Calu3 (cell line): Measurements from ENCODE around the gene BIRC2. TPM values are rescaled to one million over a fixed set of nuclear protein-coding genes. Genes with fewer than 3 reads are reported as not detected.
"Not testable (repeated sequence)": the region's sequence is repeated elsewhere in the genome, so short reads cannot be mapped to it uniquely, and the experiment has no call there.

Source experiments
- BruUV-seq: library from RNA; stranded (reverse); fragments of 400-500 nt; replicated peaks from 2 replicates; lab custom pipeline; 2021; lab: Mats Ljungman, UMichigan
- CTCF ChIA-PET: fragments of 300-600 bp; sonication (Branson Sonifier 250); formaldehyde crosslinking; loops from one replicate; lab custom pipeline; 2022; ENCODE audit warnings: antibody characterized with exemption; lab: Charles Lee
- DNase-seq: peaks from one replicate; pipeline ENCODE4 v3.0.0; 2022
- H3K27ac Mint-ChIP-seq: one replicate; pipeline ENCODE4 v1.8.0; 2022; ENCODE audit warnings: mixed read lengths; ENCODE audit not compliant: unreplicated experiment
- H3K27me3 Mint-ChIP-seq: one replicate; pipeline ENCODE4 v1.8.0; 2022; ENCODE audit warnings: mixed read lengths; ENCODE audit not compliant: unreplicated experiment
- H3K36me3 Mint-ChIP-seq: one replicate; pipeline ENCODE4 v1.8.0; 2022; ENCODE audit warnings: mild to moderate bottlenecking, moderate library complexity, mixed read lengths; ENCODE audit not compliant: insufficient read depth, unreplicated experiment
- H3K4me1 Mint-ChIP-seq: one replicate; pipeline ENCODE4 v1.8.0; 2022; ENCODE audit warnings: mild to moderate bottlenecking, low read depth, mixed read lengths; ENCODE audit not compliant: unreplicated experiment
- H3K4me3 Mint-ChIP-seq: one replicate; pipeline ENCODE4 v1.8.0; 2022; ENCODE audit warnings: mild to moderate bottlenecking, low read depth, moderate library complexity, mixed read lengths; ENCODE audit not compliant: unreplicated experiment
- H3K9me3 Mint-ChIP-seq: one replicate; pipeline ENCODE4 v1.8.0; 2022; ENCODE audit warnings: low read depth, mixed read lengths; ENCODE audit not compliant: unreplicated experiment
- CTCF ChIP-seq: fragments of 200-600 bp; IDR thresholded peaks from one replicate; pipeline ENCODE4 v1.8.0; 2022; ENCODE audit warnings: antibody characterized with exemption; ENCODE audit not compliant: unreplicated experiment
- intact Hi-C: fragments of 100-400 bp; cut with micrococcal nuclease; formaldehyde crosslinking; loops from one replicate; pipeline ENCODE4 v1.10.0; 2022; ENCODE audit not compliant: unreplicated experiment
- total RNA-seq: library from RNA; stranded (reverse); gene quantifications from 2 replicates; pipeline ENCODE4 v1.2.3, GENCODE V29; 2022

BIRC2 gene
- total RNA-seq, 1 experiment from 2014 or later = 32.6 TPM

GRCh38 chr11:102364991-102365390 is 18.0 kb downstream of the BIRC2 start:
- DNase-seq = no peak
- H3K9me3 Mint-ChIP-seq = no peaks in the 10 kb centered on the region
- BruUV-seq = no TSS peak
- CTCF ChIA-PET = no interaction called here
- intact Hi-C loops = no loop called here
- no peaks in the 10 kb centered on the region for H3K27me3 Mint-ChIP-seq
- H3K27ac Mint-ChIP-seq = peak overlapping the region; percentile 34
- H3K36me3 Mint-ChIP-seq = peaks cover 41% of the 10 kb centered on the region
- TF ChIP-seq CTCF = no peak
- peaks cover 12% of the 10 kb centered on the region for H3K4me1 Mint-ChIP-seq
- H3K4me3 Mint-ChIP-seq = no peak overlapping the region

DNA sequence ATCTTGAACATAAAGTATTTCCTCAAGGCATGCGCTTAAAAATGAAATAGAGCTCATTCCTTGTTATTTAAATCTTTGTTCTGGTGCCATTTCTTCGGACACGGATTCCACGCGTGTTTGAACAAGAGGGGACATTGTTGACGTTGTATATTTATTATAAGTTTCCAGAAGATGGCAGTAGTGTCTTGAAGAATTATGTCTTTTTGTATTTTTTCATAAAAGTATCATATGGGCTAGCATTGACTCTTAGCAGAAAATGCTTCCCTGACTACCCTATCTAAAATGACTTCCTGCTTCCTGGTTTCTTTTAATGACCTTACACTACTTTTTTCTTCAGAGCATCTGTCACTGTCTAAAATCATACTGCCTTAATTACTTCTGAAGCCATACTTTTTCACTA is 20.4 kb downstream of the BIRC2 start:
- TF ChIP-seq CTCF = peak; percentile 33
- no peaks in the 10 kb centered on the region for H3K9me3 Mint-ChIP-seq
- no TSS peak for BruUV-seq
- peaks cover 12% of the 10 kb centered on the region for H3K4me1 Mint-ChIP-seq
- CTCF ChIA-PET = interaction anchor here (0.8 to 1.0 kb wide), 2 partner anchors 245 to 246 kb away, joined by 3 read pairs; no protein-coding TSS in a partner anchor
- intact Hi-C loops = no loop called here
- no peaks in the 10 kb centered on the region for H3K27me3 Mint-ChIP-seq
- no peak overlapping the region for H3K4me3 Mint-ChIP-seq
- H3K27ac Mint-ChIP-seq = no peak overlapping the region
- peaks cover 21% of the 10 kb centered on the region for H3K36me3 Mint-ChIP-seq
- DNase-seq = no peak

GRCh38 chr11:102368472-102368871 is 21.5 kb downstream of the BIRC2 start:
- H3K4me1 Mint-ChIP-seq = peaks cover 12% of the 10 kb centered on the region

GRCh38 chr11:102374633-102375424 is 27.8 kb downstream of the BIRC2 start:
- H3K27ac Mint-ChIP-seq, DNase-seq, H3K4me1 Mint-ChIP-seq, BruUV-seq, CTCF ChIA-PET, H3K9me3 Mint-ChIP-seq, intact Hi-C loops, H3K27me3 Mint-ChIP-seq, H3K4me3 Mint-ChIP-seq: not testable (repeated sequence)
- H3K36me3 Mint-ChIP-seq = peaks cover 20% of the 10 kb centered on the region

More at GRCh38 chr11:102368472-102368871, 21.5 kb downstream of the BIRC2 start:
- no peak for TF ChIP-seq CTCF
- CTCF ChIA-PET = interaction anchor here (0.7 kb wide), 1 partner anchor 666 kb away, joined by 3 read pairs; no protein-coding TSS in a partner anchor
- intact Hi-C loops = no loop called here
- Mint-ChIP-seq H3K4me3 (no peak overlapping the region), H3K36me3 (peaks cover 16% of the 10 kb centered on the region), H3K27me3 (no peaks in the 10 kb centered on the region), H3K27ac (no peak overlapping the region), H3K9me3 (no peaks in the 10 kb centered on the region)
- no peak for DNase-seq
- BruUV-seq = no TSS peak
